ENCODE data around the gene IFNL2. TPM values are rescaled to one million over a fixed set of nuclear protein-coding genes. Genes with fewer than 3 reads are reported as not detected.

IFNL2 gene
- total RNA-seq, 1 donor from 2014 or later: not detected

GRCh38 chr19:39284032-39284431 is 15.8 kb downstream of the IFNL2 start:
- H3K9me3 Mint-ChIP-seq (ENCODE audit: low read depth): peaks cover 19% of the 10 kb centered on the region
- peaks cover 43% of the 10 kb centered on the region for H3K27me3 Mint-ChIP-seq (ENCODE audit: low read depth)
- H3K27ac Mint-ChIP-seq (ENCODE audit: unreplicated experiment): no peak overlapping the region
- TF ChIP-seq, protein P1, sequence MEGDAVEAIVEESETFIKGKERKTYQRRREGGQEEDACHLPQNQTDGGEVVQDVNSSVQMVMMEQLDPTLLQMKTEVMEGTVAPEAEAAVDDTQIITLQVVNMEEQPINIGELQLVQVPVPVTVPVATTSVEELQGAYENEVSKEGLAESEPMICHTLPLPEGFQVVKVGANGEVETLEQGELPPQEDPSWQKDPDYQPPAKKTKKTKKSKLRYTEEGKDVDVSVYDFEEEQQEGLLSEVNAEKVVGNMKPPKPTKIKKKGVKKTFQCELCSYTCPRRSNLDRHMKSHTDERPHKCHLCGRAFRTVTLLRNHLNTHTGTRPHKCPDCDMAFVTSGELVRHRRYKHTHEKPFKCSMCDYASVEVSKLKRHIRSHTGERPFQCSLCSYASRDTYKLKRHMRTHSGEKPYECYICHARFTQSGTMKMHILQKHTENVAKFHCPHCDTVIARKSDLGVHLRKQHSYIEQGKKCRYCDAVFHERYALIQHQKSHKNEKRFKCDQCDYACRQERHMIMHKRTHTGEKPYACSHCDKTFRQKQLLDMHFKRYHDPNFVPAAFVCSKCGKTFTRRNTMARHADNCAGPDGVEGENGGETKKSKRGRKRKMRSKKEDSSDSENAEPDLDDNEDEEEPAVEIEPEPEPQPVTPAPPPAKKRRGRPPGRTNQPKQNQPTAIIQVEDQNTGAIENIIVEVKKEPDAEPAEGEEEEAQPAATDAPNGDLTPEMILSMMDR (IDR thresholded peaks at IDR 0.05): no peak
- H3K4me1 Mint-ChIP-seq (ENCODE audit: low read depth): no peaks in the 10 kb centered on the region
- peaks cover 2% of the 10 kb centered on the region for H3K36me3 Mint-ChIP-seq (ENCODE audit: low read depth)
- DNase-seq (ENCODE audit: low spot score): no peak
- no peak overlapping the region for H3K4me3 Mint-ChIP-seq (ENCODE audit: unreplicated experiment)

DNA sequence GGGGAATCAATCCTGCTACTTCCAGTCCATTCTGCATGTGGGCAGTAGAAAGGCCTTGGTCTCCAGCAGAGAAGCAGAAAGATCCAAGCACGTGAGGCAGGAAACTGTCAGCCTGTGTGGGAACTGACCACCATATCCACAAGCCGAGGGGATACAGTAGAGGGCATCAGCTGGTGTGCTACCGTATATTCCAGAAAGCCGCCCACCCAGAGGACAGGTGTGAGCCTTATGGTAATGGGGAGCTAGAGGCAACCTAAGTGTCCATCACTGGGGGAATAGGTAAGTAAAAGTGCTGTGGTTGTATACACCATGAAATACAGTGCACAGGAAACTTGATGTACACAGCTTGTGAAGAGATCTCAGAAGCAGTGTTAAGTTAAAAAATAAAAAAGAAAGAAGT is 25.2 kb downstream of the IFNL2 start:
- no peaks in the 10 kb centered on the region for H3K36me3 Mint-ChIP-seq (ENCODE audit: low read depth)
- no peak overlapping the region for H3K27ac Mint-ChIP-seq (ENCODE audit: unreplicated experiment)
- no peaks in the 10 kb centered on the region for H3K4me1 Mint-ChIP-seq (ENCODE audit: low read depth)
- no peak for DNase-seq (ENCODE audit: low spot score)
- peaks cover 58% of the 10 kb centered on the region for H3K27me3 Mint-ChIP-seq (ENCODE audit: low read depth)
- TF ChIP-seq, protein P1 (IDR thresholded peaks at IDR 0.05): no peak
- H3K4me3 Mint-ChIP-seq (ENCODE audit: unreplicated experiment): no peak overlapping the region
- H3K9me3 Mint-ChIP-seq (ENCODE audit: low read depth): no peaks in the 10 kb centered on the region

- no peak within 1 kb of the TSS for H3K27ac Mint-ChIP-seq (ENCODE audit: unreplicated experiment)
- no peak within 1 kb of the TSS for H3K4me3 Mint-ChIP-seq (ENCODE audit: unreplicated experiment)
- no peaks in the 10 kb centered on the region for H3K36me3 Mint-ChIP-seq (ENCODE audit: low read depth)
- H3K9me3 Mint-ChIP-seq (ENCODE audit: low read depth): no peaks in the 10 kb centered on the region
- TF ChIP-seq, protein P1 (IDR thresholded peaks at IDR 0.05): no peak
- no peaks in the 10 kb centered on the region for H3K4me1 Mint-ChIP-seq (ENCODE audit: low read depth)
- no peak for DNase-seq (ENCODE audit: low spot score)
- peaks cover 52% of the 10 kb centered on the region for H3K27me3 Mint-ChIP-seq (ENCODE audit: low read depth)
Measured at GRCh38 chr19:39296055-39296645, 28.0 kb downstream of the IFNL2 start, which contains the start of gene IFNL1. Gene IFNL1 (plus strand): TSS chr19:39296407. CDS start chr19:39296422, 15 bp downstream.

- Mint-ChIP-seq H3K4me1 (ENCODE audit: low read depth) (no peaks in the 10 kb centered on the region), H3K4me3 (ENCODE audit: unreplicated experiment) (no peak overlapping the region), H3K36me3 (ENCODE audit: low read depth) (no peaks in the 10 kb centered on the region), H3K27me3 (ENCODE audit: low read depth) (peaks cover 48% of the 10 kb centered on the region), H3K27ac (ENCODE audit: unreplicated experiment) (no peak overlapping the region), H3K9me3 (ENCODE audit: low read depth) (no peaks in the 10 kb centered on the region)
- TF ChIP-seq, protein P1 (IDR thresholded peaks at IDR 0.05): no peak
- DNase-seq (ENCODE audit: low spot score): peak; percentile 36
Measured at GRCh38 chr19:39296906-39297305, 28.7 kb downstream of the IFNL2 start.

GRCh38 chr19:39297931-39298634 is 29.9 kb downstream of the IFNL2 start:
- H3K4me3 Mint-ChIP-seq (ENCODE audit: unreplicated experiment): no peak overlapping the region
- no peaks in the 10 kb centered on the region for H3K4me1 Mint-ChIP-seq (ENCODE audit: low read depth)
- TF ChIP-seq, protein P1 (IDR thresholded peaks at IDR 0.05): no peak
- no peaks in the 10 kb centered on the region for H3K9me3 Mint-ChIP-seq (ENCODE audit: low read depth)
- peaks cover 46% of the 10 kb centered on the region for H3K27me3 Mint-ChIP-seq (ENCODE audit: low read depth)
- peak; percentile 68 for DNase-seq (ENCODE audit: low spot score)
- H3K27ac Mint-ChIP-seq (ENCODE audit: unreplicated experiment): no peak overlapping the region
- H3K36me3 Mint-ChIP-seq (ENCODE audit: low read depth): no peaks in the 10 kb centered on the region
